Endothelial cell of umbilical vein (primary cell): Measurements from ENCODE around the gene FKBP14.

ENCODE experiments used
- CTCF ChIP-seq, 2 donors: IDR thresholded peaks; 1 replicate in 1 of 2; 2 replicates in 1 of 2; pipeline ENCODE4 v1.5.1; 2011; ENCODE audit warnings: low read length in 2 of 2, mild to moderate bottlenecking in 2 of 2, moderate library complexity in 2 of 2, control low read depth in 1 of 2, inconsistent platforms in 1 of 2, low read depth in 1 of 2; ENCODE audit not compliant: insufficient read depth in 1 of 2; ENCODE audit errors: extremely low read depth in 1 of 2
- EZH2 ChIP-seq: IDR thresholded peaks from 2 replicates; pipeline ENCODE4 v1.6.1; 2012; ENCODE audit warnings: borderline replicate concordance, low read depth, mild to moderate bottlenecking, moderate library complexity, low read length, inconsistent platforms; ENCODE audit not compliant: severe bottlenecking
- FOS ChIP-seq: IDR thresholded peaks from 2 replicates; pipeline ENCODE4 v1.6.1; 2011; ENCODE audit warnings: mild to moderate bottlenecking, low read length, moderate library complexity, borderline replicate concordance; ENCODE audit not compliant: insufficient read depth
- GATA2 ChIP-seq: IDR thresholded peaks from 2 replicates; pipeline ENCODE4 v1.7.0; 2011; ENCODE audit warnings: low read depth, mild to moderate bottlenecking, moderate library complexity, mixed read lengths, low read length; ENCODE audit not compliant: insufficient read length, insufficient read depth
- JUN ChIP-seq: IDR thresholded peaks from 2 replicates; pipeline ENCODE4 v1.6.1; 2011; ENCODE audit warnings: borderline replicate concordance, low read depth; ENCODE audit not compliant: insufficient read length, insufficient read depth
- MAX ChIP-seq: IDR thresholded peaks from 2 replicates; pipeline ENCODE4 v1.6.1; 2011; ENCODE audit not compliant: insufficient read depth, insufficient read length
- MYC ChIP-seq: IDR thresholded peaks from one replicate; pipeline ENCODE4 v1.6.1; 2011; ENCODE audit warnings: mild to moderate bottlenecking, low read depth, low read length
- POLR2A ChIP-seq: IDR thresholded peaks from 2 replicates; pipeline ENCODE4 v1.6.1; 2012; ENCODE audit warnings: low read depth, mild to moderate bottlenecking, control low read depth, low read length
- POLR2AphosphoS5 ChIP-seq: IDR thresholded peaks from 2 replicates; pipeline ENCODE4 v1.6.1; 2012; ENCODE audit warnings: low read depth, mild to moderate bottlenecking, control low read depth, low read length, moderate library complexity; ENCODE audit not compliant: insufficient read depth

DNA sequence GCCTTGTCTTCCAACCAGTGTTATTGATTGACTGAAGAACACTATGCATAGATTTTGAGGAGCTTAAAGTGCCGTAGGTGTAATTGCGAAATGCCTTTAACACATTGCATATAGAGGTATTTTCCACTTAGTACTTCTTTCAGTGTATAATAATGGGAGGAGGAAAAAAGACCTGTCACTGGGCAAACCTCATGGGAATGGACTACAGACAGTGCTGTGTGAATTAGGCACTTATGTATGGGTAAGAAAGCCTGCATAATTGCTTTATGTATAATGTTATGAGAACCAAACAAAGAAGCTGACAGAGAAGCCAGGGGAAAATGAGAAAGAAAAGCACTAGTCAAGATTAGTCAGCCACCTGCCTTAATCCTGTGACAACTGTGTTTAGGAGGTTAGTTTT, 24.5 kb downstream of the FKBP14 start:
- TF ChIP-seq CTCF (IDR thresholded peaks at IDR 0.05; ENCODE audit: extremely low read depth in 1 of 2, insufficient read depth in 1 of 2, low read depth in 1 of 2, low read length in 2 of 2) (no peak), POLR2AphosphoS5 (no peak), POLR2A (no peak), EZH2 (no peak), MAX (no peak), MYC (no peak), JUN (no peak), GATA2 (no peak), FOS (no peak)
